Thoracic aorta (tissue), 2 donors: ENCODE measurements around the gene ACACA. TPM values are rescaled to one million over a fixed set of nuclear protein-coding genes. Genes with fewer than 3 reads are reported as not detected.

Experiments used
- ATAC-seq: fragments of 150-250 bp; one replicate; pipeline ENCODE4 v1.8.0; 2017; ENCODE audit warnings: low read depth; ENCODE audit not compliant: insufficient number of reproducible peaks, low FRiP score
- DNase-seq: peaks from one replicate; pipeline ENCODE4 v3.0.0-alpha.2; 2020; ENCODE audit warnings: low spot score
- H3K27ac ChIP-seq, 2 donors: fragments of 200-600 bp; sonication (generic); 1 replicate in 1 of 2; 2 replicates in 1 of 2; pipeline ENCODE4 v1.5.1; 2016; ENCODE audit warnings: mild to moderate bottlenecking in 2 of 2, moderate library complexity in 2 of 2
- H3K27me3 ChIP-seq: fragments of 200-600 bp; sonication (generic); replicated peaks from 2 replicates; pipeline ENCODE4 v1.6.0; 2016; ENCODE audit warnings: mild to moderate bottlenecking; ENCODE audit not compliant: insufficient read depth
- H3K36me3 ChIP-seq: fragments of 200-600 bp; sonication (generic); one replicate; pipeline ENCODE4 v1.5.1; 2016
- H3K4me1 ChIP-seq, 2 donors: fragments of 200-600 bp; sonication (generic); 1 replicate in 1 of 2; 2 replicates in 1 of 2; pipeline versions ENCODE4 v1.5.1 to v1.6.0; 2016; ENCODE audit warnings: low read depth in 2 of 2, mild to moderate bottlenecking in 1 of 2; ENCODE audit not compliant: control insufficient read depth in 1 of 2
- H3K4me3 ChIP-seq: fragments of 200-600 bp; sonication (generic); 2 replicates; pipeline ENCODE4 v1.5.1; 2016; ENCODE audit warnings: mild to moderate bottlenecking
- H3K9me3 ChIP-seq: fragments of 200-600 bp; sonication (generic); 2 replicates; pipeline ENCODE4 v1.5.1; 2016
- CTCF ChIP-seq: fragments of 200-600 bp; sonication (generic); IDR thresholded peaks from one replicate; pipeline ENCODE4 v1.5.1; 2019; ENCODE audit warnings: antibody characterized with exemption
- total RNA-seq, 2 donors: library from RNA; depleted of rRNA; stranded (reverse); fragments of >200 nt; gene quantifications; one replicate each; pipeline versions ENCODE4 v1.1.0 to v1.2.3, GENCODE V29; 2016

ACACA gene
- total RNA-seq, 2 donors from 2014 or later, result 20.7 to 34.0 TPM

- TF ChIP-seq CTCF, result no peak
Measured at GRCh38 chr17:37293770-37294169, 112.9 kb downstream of the ACACA start.

DNA sequence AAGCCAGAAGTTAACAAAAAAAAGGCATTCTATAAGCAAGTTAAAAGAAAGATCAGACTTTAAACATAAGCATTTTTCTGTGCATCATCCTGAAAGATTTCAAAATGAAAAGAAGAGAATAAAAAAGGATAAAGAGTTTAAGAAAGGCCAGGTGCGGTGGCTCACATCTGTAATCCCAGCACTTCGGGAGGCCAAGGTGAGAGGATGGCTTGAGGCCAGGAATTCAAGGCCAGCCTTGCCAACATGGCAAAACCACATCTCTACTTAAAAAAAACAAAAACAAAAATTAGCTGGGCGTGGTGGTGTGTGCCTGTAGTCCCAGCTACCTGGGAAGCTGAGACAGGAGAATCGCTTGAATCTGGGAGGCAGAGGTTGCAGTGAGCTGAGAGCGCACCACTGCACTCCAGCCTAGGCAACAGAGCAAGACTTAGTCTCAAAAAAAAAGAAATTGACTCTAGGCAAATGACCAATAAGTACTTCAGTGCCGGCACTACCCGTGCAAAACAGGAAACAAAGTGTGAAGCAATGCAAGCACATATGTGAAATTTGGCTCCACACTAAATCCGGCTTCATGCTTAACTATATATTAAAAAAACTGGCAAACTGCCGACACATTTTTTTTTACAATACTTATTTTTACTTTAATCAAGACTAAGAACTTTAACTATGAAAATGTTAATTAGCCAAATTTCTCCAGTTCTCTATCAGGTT lies 114.1 kb downstream of the ACACA start:
- Histone ChIP-seq H3K27me3 (no peaks in the 10 kb centered on the region), H3K4me3 (no peak overlapping the region), H3K36me3 (no peaks in the 10 kb centered on the region), H3K9me3 (no peaks in the 10 kb centered on the region), H3K27ac (no peak overlapping the region), H3K4me1 (no peaks in the 10 kb centered on the region)
- ATAC-seq (no peak), DNase-seq (no peak)
- no peak for TF ChIP-seq CTCF

More at GRCh38 chr17:37293770-37294169, 112.9 kb downstream of the ACACA start:
- Histone ChIP-seq H3K36me3 (no peaks in the 10 kb centered on the region), H3K9me3 (no peaks in the 10 kb centered on the region), H3K27ac (no peak overlapping the region), H3K4me3 (no peak overlapping the region), H3K4me1 (peaks cover 0 to 2% of the 10 kb centered on the region in 2 donors), H3K27me3 (no peaks in the 10 kb centered on the region)
- DNase-seq, result no peak
- no peak for ATAC-seq

- DNase-seq, result no peak
- no peak for ATAC-seq
- Histone ChIP-seq H3K27me3 (no peaks in the 10 kb centered on the region), H3K4me3 (no peak overlapping the region), H3K4me1 (no peaks in the 10 kb centered on the region), H3K36me3 (no peaks in the 10 kb centered on the region), H3K27ac (no peak overlapping the region), H3K9me3 (no peaks in the 10 kb centered on the region)
- TF ChIP-seq CTCF, result no peak
Measured at GRCh38 chr17:37291351-37291750, 115.3 kb downstream of the ACACA start.

GRCh38 chr17:37286430-37286829 lies 120.2 kb downstream of the ACACA start:
- Histone ChIP-seq H3K9me3 (no peaks in the 10 kb centered on the region), H3K27ac (no peak overlapping the region), H3K4me3 (no peak overlapping the region), H3K36me3 (no peaks in the 10 kb centered on the region), H3K4me1 (peaks cover 0 to 8% of the 10 kb centered on the region in 2 donors), H3K27me3 (no peaks in the 10 kb centered on the region)
- TF ChIP-seq CTCF, result no peak
- no peak for ATAC-seq
- DNase-seq, result no peak

DNA sequence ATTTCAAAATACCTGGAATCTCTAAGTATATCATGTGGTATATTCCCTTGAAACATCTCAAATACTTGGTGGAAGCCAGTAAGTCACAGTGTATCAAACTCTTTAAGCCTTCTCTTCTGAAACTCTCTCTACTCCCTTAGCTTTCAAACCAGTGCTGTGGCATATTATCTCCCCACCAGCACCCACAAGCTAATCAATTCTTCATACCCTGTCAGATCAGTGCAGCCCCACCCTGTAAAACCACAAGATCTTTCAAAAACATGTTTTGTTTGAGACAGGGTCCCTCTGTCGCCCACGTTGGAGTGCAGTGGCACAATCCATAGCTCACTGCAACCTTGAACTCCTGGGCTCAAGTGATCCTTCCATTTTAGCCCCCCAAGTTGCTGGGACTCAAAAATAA lies 122.4 kb downstream of the ACACA start:
- no peaks in the 10 kb centered on the region for H3K9me3 ChIP-seq
- H3K27ac ChIP-seq, result no peak overlapping the region
- no peak for TF ChIP-seq CTCF
- DNase-seq (no peak), ATAC-seq (no peak)
- H3K4me1 ChIP-seq, result peaks cover 0 to 8% of the 10 kb centered on the region in 2 donors
- H3K4me3 ChIP-seq, result no peak overlapping the region
- no peaks in the 10 kb centered on the region for H3K27me3 ChIP-seq
- no peaks in the 10 kb centered on the region for H3K36me3 ChIP-seq
